ENCODE measurements around the gene SERPINA5.

SERPINA5 gene

DNA sequence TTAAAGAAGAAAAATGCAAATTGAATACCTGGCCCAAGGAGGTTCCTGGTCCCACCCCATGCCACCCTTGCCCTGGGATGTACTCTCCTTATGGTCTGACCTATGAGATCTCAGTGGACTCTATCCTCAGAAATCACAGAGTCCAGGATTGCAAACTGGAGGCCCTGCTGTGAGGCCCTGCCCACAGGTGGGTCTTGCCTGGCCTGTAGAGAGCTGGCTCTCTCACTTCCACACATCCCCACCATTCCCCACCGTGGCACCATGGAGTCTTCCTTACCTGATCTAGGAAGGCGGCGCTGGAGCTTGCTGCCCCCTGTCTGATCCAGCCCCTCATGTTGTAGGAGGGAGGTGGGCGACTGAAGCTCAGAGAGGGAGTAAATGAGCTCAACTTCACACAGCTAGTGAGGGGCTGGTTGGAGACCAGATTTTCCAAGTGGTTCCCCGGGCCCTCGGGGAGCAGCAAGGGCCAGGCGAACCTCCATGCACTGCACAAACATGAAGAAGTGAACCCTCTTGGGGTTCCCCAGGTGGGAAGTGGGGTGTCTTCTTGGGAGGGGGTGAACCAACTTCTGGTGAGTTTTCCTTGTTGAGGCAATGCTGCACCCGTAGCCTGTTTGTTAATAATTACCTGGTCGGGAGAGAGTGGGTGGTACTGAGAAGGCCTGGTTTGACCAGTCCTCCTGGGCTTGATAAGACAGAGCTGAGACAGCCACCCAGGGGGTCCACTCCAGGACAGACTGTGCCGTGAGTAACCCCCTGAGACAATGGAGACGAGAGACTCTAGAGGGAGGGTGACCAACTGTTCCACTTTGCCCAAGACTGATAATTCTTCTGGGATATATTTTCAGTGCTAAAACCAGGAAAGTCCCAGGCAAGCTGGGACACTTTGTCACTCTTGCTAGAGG, 20.2 kb upstream of the SERPINA5 start, which contains the start of gene SERPINA4:
Gene SERPINA4, plus strand, starts transcription at position 692 of the 905 bp plus-strand sequence. CDS start 2,041 bp downstream, outside the sequence.
- H3K36me3 Mint-ChIP-seq (ENCODE audit: insufficient read depth): no peaks in the 10 kb centered on the region
- H3K4me1 Mint-ChIP-seq: no peaks in the 10 kb centered on the region
- no peak within 1 kb of the TSS for H3K4me3 Mint-ChIP-seq
- no peak for DNase-seq (ENCODE audit: low spot score in 2 of 2)
- ATAC-seq (replicated peaks; ENCODE audit: extremely low read depth, poor library complexity, severe bottlenecking): no peak
- H3K9me3 Mint-ChIP-seq: no peaks in the 10 kb centered on the region
- peaks cover 68% of the 10 kb centered on the region for H3K27me3 Mint-ChIP-seq
- H3K27ac Mint-ChIP-seq (ENCODE audit: low read depth): no peak within 1 kb of the TSS

DNA sequence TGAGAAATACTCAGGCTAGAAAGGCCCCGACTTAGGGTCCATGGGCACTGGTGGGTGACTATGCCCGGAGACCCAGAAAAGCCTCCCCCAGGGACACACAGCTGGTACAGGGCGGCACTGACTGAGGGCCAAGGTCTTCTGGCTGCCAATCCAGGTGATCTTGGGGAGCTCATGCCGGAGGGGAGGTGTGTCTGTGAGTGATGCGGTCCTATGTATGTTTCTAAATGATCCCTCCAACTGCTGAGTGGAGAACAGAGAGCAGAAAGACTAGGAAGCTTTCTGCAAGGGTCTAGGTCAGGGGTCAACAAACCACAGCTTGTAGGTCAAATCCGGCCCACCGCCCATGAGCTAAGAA, 19.6 kb upstream of the SERPINA5 start:
- Mint-ChIP-seq H3K4me3 (no peak overlapping the region), H3K27ac (ENCODE audit: low read depth) (no peak overlapping the region), H3K9me3 (no peaks in the 10 kb centered on the region)

DNA sequence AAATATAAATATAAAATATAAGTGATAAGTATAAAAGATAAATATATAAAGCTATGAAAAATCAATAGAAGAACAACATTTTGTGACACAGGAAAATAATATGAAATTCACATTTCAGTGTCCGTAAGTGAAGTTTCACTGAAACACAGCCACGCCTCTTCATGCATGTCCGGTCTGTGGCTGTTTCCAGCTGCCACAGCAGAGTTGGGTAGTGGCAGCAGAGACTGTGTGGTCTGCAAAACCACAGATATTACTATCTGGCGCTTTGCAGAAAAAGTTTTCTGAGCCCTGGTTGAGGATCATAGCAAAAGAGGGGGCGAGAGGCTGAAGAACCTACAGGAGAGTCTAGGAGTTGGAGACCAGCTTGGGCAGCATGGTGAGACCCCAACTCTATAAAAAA, 19.2 kb upstream of the SERPINA5 start:
- Mint-ChIP-seq H3K4me3 (no peak overlapping the region), H3K36me3 (ENCODE audit: insufficient read depth) (no peaks in the 10 kb centered on the region), H3K27me3 (peaks cover 58% of the 10 kb centered on the region), H3K9me3 (no peaks in the 10 kb centered on the region), H3K27ac (ENCODE audit: low read depth) (no peak overlapping the region), H3K4me1 (no peaks in the 10 kb centered on the region)
- ATAC-seq (replicated peaks; ENCODE audit: extremely low read depth, poor library complexity, severe bottlenecking) (no peak), DNase-seq (ENCODE audit: low spot score in 2 of 2) (no peak)

More for the DNA sequence above, 19.6 kb upstream of the SERPINA5 start:
- Mint-ChIP-seq H3K4me1 (no peaks in the 10 kb centered on the region), H3K27me3 (peaks cover 62% of the 10 kb centered on the region), H3K36me3 (ENCODE audit: insufficient read depth) (no peaks in the 10 kb centered on the region)
- ATAC-seq (replicated peaks; ENCODE audit: extremely low read depth, poor library complexity, severe bottlenecking) (no peak), DNase-seq (ENCODE audit: low spot score in 2 of 2) (no peak)

DNA sequence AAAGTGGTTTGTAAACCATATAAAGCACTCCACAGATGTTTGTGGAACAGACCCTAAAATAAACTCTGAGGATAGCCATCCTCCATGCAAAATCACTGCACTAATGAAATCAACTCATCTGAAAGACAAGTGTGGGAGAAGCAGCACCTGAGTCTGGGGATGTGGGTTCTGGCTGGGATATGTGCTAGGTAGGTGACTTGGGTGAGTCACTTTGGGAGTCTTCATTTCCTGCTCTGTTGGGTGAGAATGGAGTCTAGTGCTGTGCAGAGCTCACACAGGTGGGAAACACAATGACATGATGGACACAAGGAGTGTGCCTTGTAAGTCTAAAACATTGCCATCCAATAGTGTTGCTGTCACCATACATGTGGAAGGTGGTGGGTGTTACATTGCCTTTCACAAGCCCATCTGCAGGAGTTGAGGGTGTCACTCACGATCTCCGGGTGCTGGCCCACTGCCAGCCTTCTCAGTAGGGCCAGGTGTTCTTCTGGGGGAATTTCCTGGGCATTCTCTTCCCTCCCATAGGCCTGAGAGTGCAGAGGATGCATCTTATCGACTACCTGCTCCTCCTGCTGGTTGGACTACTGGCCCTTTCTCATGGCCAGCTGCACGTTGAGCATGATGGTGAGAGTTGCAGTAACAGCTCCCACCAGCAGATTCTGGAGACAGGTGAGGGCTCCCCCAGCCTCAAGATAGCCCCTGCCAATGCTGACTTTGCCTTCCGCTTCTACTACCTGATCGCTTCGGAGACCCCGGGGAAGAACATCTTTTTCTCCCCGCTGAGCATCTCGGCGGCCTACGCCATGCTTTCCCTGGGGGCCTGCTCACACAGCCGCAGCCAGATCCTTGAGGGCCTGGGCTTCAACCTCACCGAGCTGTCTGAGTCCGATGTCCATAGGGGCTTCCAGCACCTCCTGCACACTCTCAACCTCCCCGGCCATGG, 18.0 kb upstream of the SERPINA5 start:
- no peak overlapping the region for H3K27ac Mint-ChIP-seq (ENCODE audit: low read depth)
- H3K4me3 Mint-ChIP-seq: no peak overlapping the region
- peaks cover 46% of the 10 kb centered on the region for H3K27me3 Mint-ChIP-seq
- H3K36me3 Mint-ChIP-seq (ENCODE audit: insufficient read depth): no peaks in the 10 kb centered on the region
- no peaks in the 10 kb centered on the region for H3K9me3 Mint-ChIP-seq
- DNase-seq (ENCODE audit: low spot score in 2 of 2) (no peak), ATAC-seq (replicated peaks; ENCODE audit: extremely low read depth, poor library complexity, severe bottlenecking) (no peak)
- H3K4me1 Mint-ChIP-seq: no peaks in the 10 kb centered on the region

DNA sequence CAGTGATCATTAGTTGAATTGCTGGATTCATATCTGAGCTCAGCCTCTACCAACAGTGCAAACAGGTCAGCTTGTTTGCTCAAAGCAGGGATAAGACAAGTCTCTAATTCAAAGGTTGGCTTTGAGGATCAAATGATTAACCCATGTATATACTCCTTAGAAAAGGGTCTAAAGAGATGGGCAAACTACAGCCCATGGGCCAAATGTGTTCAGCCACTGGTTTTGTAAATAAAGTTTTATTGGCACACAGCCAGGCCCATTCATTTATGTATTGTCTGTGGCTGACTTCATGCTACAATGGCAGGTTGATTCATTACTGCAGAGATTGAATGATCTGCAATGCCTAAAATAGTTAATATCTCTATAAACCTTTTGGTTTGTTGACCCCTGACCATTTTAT, 16.8 kb upstream of the SERPINA5 start:
- Mint-ChIP-seq H3K36me3 (ENCODE audit: insufficient read depth) (no peaks in the 10 kb centered on the region), H3K4me3 (no peak overlapping the region), H3K27me3 (peaks cover 35% of the 10 kb centered on the region), H3K4me1 (no peaks in the 10 kb centered on the region), H3K9me3 (no peaks in the 10 kb centered on the region), H3K27ac (ENCODE audit: low read depth) (no peak overlapping the region)
- DNase-seq (ENCODE audit: low spot score in 2 of 2) (no peak), ATAC-seq (replicated peaks; ENCODE audit: extremely low read depth, poor library complexity, severe bottlenecking) (no peak)

DNA sequence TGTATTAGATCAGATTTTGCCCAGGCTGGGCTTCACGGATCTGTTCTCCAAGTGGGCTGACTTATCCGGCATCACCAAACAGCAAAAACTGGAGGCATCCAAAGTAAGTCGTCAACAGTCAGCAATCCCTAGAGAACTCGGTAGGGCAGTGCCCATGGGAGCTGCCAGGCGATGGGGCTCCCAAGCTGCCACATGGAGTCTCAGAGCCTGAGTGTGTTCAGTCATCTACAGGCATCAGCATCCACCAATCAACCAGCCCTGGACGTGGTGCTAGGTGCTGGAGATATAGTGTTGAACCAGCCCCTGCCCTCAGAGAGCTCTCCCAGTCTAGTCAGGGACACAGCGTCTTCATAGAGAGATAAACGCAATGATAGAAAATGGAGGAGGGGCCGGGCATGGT, 13.0 kb upstream of the SERPINA5 start:
- no peak for DNase-seq (ENCODE audit: low spot score in 2 of 2)
- H3K4me3 Mint-ChIP-seq: no peak overlapping the region
- no peaks in the 10 kb centered on the region for H3K36me3 Mint-ChIP-seq (ENCODE audit: insufficient read depth)
- no peak overlapping the region for H3K27ac Mint-ChIP-seq (ENCODE audit: low read depth)
- H3K9me3 Mint-ChIP-seq: no peaks in the 10 kb centered on the region
- no peak for ATAC-seq (replicated peaks; ENCODE audit: extremely low read depth, poor library complexity, severe bottlenecking)
- no peaks in the 10 kb centered on the region for H3K4me1 Mint-ChIP-seq
- peaks cover 8% of the 10 kb centered on the region for H3K27me3 Mint-ChIP-seq

DNA sequence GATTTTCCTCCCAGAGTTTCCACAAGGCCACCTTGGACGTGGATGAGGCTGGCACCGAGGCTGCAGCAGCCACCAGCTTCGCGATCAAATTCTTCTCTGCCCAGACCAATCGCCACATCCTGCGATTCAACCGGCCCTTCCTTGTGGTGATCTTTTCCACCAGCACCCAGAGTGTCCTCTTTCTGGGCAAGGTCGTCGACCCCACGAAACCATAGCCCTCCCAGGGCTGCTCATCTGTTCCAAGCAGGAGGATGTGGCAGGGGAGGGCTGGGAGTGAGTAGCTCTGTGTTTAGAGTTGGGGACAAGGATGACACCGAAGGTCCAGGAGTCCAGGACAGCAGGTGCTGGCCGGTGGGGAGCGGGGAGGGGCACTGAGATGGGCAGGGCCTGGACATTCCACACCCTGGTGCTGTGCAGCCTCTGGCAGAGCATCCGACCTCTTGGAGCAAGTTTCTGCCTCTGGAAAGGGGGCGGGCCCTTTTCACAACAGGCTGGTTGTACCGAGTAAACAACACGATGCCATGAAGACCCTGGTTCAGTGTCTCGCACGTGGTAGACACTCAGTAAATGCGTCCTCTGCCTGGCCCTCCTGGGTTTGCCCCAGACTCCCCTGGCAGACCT, 11.7 kb upstream of the SERPINA5 start:
- H3K27me3 Mint-ChIP-seq: no peaks in the 10 kb centered on the region
- no peaks in the 10 kb centered on the region for H3K9me3 Mint-ChIP-seq
- H3K4me1 Mint-ChIP-seq: no peaks in the 10 kb centered on the region
- H3K4me3 Mint-ChIP-seq: no peak overlapping the region
- ATAC-seq (replicated peaks; ENCODE audit: extremely low read depth, poor library complexity, severe bottlenecking) (no peak), DNase-seq (ENCODE audit: low spot score in 2 of 2) (no peak)
- no peaks in the 10 kb centered on the region for H3K36me3 Mint-ChIP-seq (ENCODE audit: insufficient read depth)
- no peak overlapping the region for H3K27ac Mint-ChIP-seq (ENCODE audit: low read depth)

DNA sequence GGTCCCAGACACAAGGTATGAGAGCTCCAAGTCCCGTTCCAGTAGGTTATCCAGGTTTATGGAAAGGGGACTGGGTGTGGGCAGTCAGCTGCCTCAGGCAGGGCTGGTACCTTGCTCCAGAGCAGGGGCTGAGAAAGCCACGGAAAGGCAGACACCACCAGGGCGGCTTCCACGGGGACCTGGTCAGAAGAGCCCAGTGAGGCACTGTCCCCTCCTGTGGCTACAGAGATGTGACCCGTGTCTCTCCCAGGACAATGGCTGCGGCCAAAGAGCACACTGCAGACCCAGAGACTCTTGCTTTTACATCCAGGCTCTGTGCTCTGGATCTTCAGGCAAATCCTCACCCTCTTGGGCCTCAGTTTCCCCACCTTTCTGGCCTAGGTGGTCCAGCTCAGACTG, 11.2 kb upstream of the SERPINA5 start:
- H3K36me3 Mint-ChIP-seq (ENCODE audit: insufficient read depth): no peaks in the 10 kb centered on the region
- H3K4me3 Mint-ChIP-seq: no peak overlapping the region
- no peak for ATAC-seq (replicated peaks; ENCODE audit: extremely low read depth, poor library complexity, severe bottlenecking)
- H3K27me3 Mint-ChIP-seq: no peaks in the 10 kb centered on the region
- H3K27ac Mint-ChIP-seq (ENCODE audit: low read depth): no peak overlapping the region
- no peaks in the 10 kb centered on the region for H3K4me1 Mint-ChIP-seq
- no peaks in the 10 kb centered on the region for H3K9me3 Mint-ChIP-seq
- no peak for DNase-seq (ENCODE audit: low spot score in 2 of 2)

DNA sequence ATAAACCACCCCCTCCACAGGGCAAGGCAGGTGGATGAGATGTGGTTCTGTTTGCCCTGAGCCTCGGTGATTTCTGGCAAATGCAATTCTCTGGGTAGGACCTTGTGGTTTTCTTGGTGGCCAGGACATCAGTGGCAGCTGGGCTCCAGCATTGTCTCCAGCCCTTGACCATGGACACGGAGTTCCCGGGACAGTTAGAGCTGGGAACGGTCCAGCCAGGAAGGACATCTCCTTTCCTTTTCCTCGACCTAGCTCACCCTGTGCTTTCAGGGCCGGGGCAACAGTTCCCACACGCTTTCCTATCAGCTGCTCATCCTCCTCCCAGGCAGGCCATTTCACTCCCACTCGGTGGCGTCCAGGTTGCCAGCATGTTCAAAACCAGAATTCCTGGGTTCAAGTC, 10.8 kb upstream of the SERPINA5 start:
- Mint-ChIP-seq H3K9me3 (no peaks in the 10 kb centered on the region), H3K4me1 (no peaks in the 10 kb centered on the region), H3K27ac (ENCODE audit: low read depth) (no peak overlapping the region), H3K36me3 (ENCODE audit: insufficient read depth) (no peaks in the 10 kb centered on the region), H3K27me3 (no peaks in the 10 kb centered on the region), H3K4me3 (no peak overlapping the region)
- ATAC-seq (replicated peaks; ENCODE audit: extremely low read depth, poor library complexity, severe bottlenecking): no peak
- DNase-seq (ENCODE audit: low spot score in 2 of 2): no peak

DNA sequence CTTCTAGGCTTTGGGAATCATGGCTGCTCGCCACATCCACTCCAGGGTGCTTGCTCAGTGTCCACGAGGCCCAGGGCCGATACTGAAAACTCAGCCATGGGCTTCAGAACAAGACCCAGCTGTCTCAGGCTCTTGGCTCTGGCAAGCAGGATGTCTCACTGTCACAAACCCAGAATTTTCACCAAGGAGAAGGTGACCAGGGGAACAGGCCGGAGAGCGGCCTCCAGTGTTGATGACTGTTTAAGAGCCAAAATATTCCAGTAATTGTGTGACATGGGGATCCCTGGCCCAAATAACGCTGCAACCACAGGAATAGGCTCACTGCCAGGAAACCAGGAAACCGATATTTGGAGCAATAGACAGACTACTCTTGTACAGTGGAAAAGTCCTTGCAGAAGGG, 9.8 kb upstream of the SERPINA5 start:
- no peak for ATAC-seq (replicated peaks; ENCODE audit: extremely low read depth, poor library complexity, severe bottlenecking)
- DNase-seq (ENCODE audit: low spot score in 2 of 2): no peak

DNA sequence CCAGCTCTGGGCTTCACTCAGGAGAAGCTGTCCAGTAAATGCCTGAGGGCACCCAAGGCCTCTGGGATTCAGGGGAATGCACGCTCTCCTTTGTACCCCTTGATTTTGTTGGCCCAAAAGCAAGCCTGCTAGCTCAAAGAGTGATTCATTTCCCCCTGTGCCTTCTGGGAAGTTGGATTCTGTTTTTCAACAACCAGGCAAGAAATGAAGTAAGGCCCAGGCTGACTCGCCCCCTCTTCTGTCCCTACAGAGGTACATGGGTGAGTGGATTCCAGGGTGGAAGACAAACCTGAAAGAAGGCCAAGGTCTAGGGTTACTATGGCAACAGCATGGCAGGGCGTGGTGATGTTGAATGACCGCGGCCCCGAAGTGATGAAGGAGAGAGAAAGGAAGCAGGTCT, 9.3 kb upstream of the SERPINA5 start:
- no peak overlapping the region for H3K27ac Mint-ChIP-seq (ENCODE audit: low read depth)

More for the DNA sequence above, 9.8 kb upstream of the SERPINA5 start:
- Mint-ChIP-seq H3K9me3 (no peaks in the 10 kb centered on the region), H3K4me1 (no peaks in the 10 kb centered on the region), H3K4me3 (no peak overlapping the region), H3K36me3 (ENCODE audit: insufficient read depth) (no peaks in the 10 kb centered on the region), H3K27me3 (no peaks in the 10 kb centered on the region), H3K27ac (ENCODE audit: low read depth) (no peak overlapping the region)

DNA sequence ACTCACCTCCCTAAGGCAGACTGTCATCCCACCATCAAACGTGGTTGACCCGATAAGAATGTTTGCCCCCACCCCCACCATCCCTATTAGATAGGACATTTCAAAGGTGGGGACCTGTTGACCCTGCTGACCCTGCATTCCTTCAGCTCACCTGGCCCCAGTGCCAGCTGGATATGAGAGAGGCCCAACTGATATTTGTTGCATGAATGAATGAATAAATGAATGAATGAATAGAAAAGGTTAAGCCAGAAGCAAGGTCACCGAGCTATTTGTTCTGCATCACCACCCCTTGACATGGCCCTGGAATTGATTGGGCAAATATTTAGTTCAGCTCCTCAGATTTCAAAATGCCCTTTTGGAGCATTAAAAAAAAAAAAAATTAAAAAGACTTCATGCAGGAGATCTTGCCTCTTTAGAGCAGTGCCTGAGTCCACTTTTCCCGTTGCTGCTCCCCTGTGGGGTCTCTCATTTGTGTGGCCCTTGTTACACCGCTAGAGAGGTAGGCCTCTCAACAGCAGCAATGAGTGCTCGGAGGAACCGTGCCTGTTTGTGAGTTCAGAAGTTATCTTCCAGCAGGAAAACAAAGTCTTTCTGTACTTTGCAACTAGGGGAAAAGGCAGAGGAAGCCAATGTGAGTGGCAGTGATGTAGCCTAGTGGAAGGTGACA, 8.5 kb upstream of the SERPINA5 start:
- Mint-ChIP-seq H3K9me3 (no peaks in the 10 kb centered on the region), H3K36me3 (ENCODE audit: insufficient read depth) (no peaks in the 10 kb centered on the region), H3K4me3 (no peak overlapping the region), H3K4me1 (no peaks in the 10 kb centered on the region), H3K27ac (ENCODE audit: low read depth) (no peak overlapping the region), H3K27me3 (no peaks in the 10 kb centered on the region)
- DNase-seq (ENCODE audit: low spot score in 2 of 2): no peak
- ATAC-seq (replicated peaks; ENCODE audit: extremely low read depth, poor library complexity, severe bottlenecking): no peak

More for the DNA sequence above, 9.3 kb upstream of the SERPINA5 start:
- no peaks in the 10 kb centered on the region for H3K4me1 Mint-ChIP-seq
- no peaks in the 10 kb centered on the region for H3K9me3 Mint-ChIP-seq
- DNase-seq (ENCODE audit: low spot score in 2 of 2) (no peak), ATAC-seq (replicated peaks; ENCODE audit: extremely low read depth, poor library complexity, severe bottlenecking) (no peak)
- H3K4me3 Mint-ChIP-seq: no peak overlapping the region
- H3K27me3 Mint-ChIP-seq: no peaks in the 10 kb centered on the region
- no peaks in the 10 kb centered on the region for H3K36me3 Mint-ChIP-seq (ENCODE audit: insufficient read depth)

All from central memory CD8-positive, alpha-beta T cell (primary cell).